Upper lobe of right lung (tissue), 1 donor: ENCODE data around the gene TSPAN16. TPM values are rescaled to one million over a fixed set of nuclear protein-coding genes. Genes with fewer than 3 reads are reported as not detected.

Experiments used
- ATAC-seq: fragments of 200-7000 bp; cut with Tn5 transposase; one replicate; pipeline ENCODE4 v1.9.1; 2020; ENCODE audit warnings: mild to moderate bottlenecking, moderate library complexity
- DNase-seq: peaks from one replicate; pipeline ENCODE4 v3.0.0-alpha.2; 2020
- H3K27ac ChIP-seq: fragments of 200-600 bp; one replicate; pipeline ENCODE4 v1.8.0; 2022
- H3K27me3 ChIP-seq: fragments of 200-600 bp; one replicate; pipeline ENCODE4 v1.8.0; 2022; ENCODE audit warnings: mild to moderate bottlenecking
- H3K36me3 ChIP-seq: fragments of 200-600 bp; one replicate; pipeline ENCODE4 v1.8.0; 2022
- H3K4me1 ChIP-seq: fragments of 200-600 bp; one replicate; pipeline ENCODE4 v1.8.0; 2022
- H3K4me3 ChIP-seq: fragments of 200-600 bp; one replicate; pipeline ENCODE4 v1.8.0; 2022; ENCODE audit warnings: mild to moderate bottlenecking
- H3K9me3 ChIP-seq: fragments of 200-600 bp; one replicate; pipeline ENCODE4 v1.8.0; 2022
- intact Hi-C: fragments of 100-400 bp; cut with DNase I; formaldehyde crosslinking; loops from one replicate; pipeline ENCODE4 v1.11.0; 2022
- total RNA-seq: library from RNA; stranded (reverse); fragmentation: NEBNext Ultra II Directional; extraction: Animal tissue kit (Norgen Biotek cat#: 25700); gene quantifications from one replicate; pipeline ENCODE4 v1.2.1, GENCODE V29; 2021
- TF ChIP-seq, protein P1 (sequence below): fragments of 200-600 bp; IDR thresholded peaks from one replicate; pipeline ENCODE4 v1.8.0; 2022; ENCODE audit warnings: antibody characterized with exemption
- donor health status: DM: no; HTN: yes; CAD: no; lungs with severe emphysema.

Gene TSPAN16
- total RNA-seq, 1 donor from 2014 or later = not detected

DNA sequence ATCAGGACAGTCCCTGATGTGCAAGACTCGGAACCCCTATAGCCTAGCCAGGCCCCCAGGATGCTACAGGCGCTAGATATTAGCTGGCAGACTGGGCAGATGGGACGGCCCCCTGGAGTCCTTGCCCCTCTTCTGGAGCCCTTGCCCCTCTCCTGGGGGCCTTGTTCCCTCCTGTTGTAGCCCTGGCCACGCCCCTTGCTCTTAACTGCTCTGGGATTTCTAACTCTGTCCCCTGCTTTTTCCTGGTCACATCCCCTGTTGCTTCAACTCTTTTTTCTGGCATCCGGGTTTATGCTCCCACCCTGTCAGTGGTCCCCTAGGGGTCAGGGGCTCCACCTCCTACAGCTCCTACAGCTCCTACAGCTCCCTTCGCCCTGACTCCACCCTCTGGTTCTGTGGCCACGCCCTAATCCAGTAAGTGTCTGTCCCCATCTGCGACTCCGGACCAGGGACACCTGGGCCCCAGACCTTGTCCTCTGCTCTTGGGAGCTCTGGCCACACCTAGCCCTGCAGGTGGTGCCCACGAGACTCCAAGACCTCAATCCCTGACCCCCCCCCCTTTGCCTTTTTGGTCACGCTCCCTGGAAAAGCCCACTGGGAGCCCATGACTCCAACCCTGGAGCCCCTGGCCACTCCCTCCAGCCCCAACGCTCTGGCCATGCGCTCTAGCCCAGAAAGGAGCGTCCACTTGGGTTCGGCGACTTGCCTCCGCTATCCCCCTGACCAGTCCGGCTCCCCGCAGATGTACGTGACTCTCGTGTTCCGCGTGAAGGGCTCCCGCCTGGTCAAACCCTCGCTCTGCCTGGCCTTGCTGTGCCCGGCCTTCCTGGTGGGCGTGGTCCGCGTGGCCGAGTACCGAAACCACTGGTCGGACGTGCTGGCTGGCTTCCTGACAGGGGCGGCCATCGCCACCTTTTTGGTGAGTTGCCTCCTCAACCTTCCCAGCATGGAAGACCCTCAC, 66.1 kb downstream of the TSPAN16 start:
- intact Hi-C loops = no loop called here
- Histone ChIP-seq H3K4me1 (no peaks in the 10 kb centered on the region), H3K27ac (no peak overlapping the region), H3K4me3 (no peak overlapping the region), H3K27me3 (no peaks in the 10 kb centered on the region), H3K36me3 (peaks cover 16% of the 10 kb centered on the region), H3K9me3 (no peaks in the 10 kb centered on the region)
- TF ChIP-seq, protein P1, sequence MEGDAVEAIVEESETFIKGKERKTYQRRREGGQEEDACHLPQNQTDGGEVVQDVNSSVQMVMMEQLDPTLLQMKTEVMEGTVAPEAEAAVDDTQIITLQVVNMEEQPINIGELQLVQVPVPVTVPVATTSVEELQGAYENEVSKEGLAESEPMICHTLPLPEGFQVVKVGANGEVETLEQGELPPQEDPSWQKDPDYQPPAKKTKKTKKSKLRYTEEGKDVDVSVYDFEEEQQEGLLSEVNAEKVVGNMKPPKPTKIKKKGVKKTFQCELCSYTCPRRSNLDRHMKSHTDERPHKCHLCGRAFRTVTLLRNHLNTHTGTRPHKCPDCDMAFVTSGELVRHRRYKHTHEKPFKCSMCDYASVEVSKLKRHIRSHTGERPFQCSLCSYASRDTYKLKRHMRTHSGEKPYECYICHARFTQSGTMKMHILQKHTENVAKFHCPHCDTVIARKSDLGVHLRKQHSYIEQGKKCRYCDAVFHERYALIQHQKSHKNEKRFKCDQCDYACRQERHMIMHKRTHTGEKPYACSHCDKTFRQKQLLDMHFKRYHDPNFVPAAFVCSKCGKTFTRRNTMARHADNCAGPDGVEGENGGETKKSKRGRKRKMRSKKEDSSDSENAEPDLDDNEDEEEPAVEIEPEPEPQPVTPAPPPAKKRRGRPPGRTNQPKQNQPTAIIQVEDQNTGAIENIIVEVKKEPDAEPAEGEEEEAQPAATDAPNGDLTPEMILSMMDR = no peak
- no peak for ATAC-seq
- no peak for DNase-seq

DNA sequence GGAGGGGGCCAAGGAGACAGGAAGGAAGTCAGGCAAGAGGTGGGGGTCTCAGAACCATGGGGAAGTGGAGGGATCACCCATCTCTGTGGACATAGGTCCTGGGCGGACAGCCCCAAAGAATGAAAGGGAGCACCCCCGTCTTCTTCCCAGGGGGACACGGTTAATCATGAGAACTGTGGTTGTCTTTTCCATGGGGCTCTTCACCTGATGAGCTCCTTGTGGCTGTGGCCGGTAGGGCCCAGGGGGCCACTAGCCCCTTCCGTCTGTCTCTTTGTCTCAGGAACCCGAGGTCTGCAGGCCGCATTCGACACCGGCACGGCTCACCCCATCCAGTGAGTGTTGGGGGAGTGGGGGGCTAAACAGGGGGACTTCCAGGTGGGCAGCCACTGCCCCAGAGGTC, 67.9 kb downstream of the TSPAN16 start:
- TF ChIP-seq, protein P1 = no peak

GRCh38 chr19:11364296-11364904, 68.4 kb downstream of the TSPAN16 start:
- DNase-seq (no peak), ATAC-seq (no peak)
- H3K4me1 ChIP-seq = no peaks in the 10 kb centered on the region
- TF ChIP-seq, protein P1 = no peak
- H3K27ac ChIP-seq = no peak overlapping the region
- intact Hi-C loops = no loop called here
- H3K9me3 ChIP-seq = no peaks in the 10 kb centered on the region
- H3K4me3 ChIP-seq = no peak overlapping the region
- H3K36me3 ChIP-seq = peaks cover 20% of the 10 kb centered on the region
- H3K27me3 ChIP-seq = no peaks in the 10 kb centered on the region

More for the DNA sequence above, 67.9 kb downstream of the TSPAN16 start:
- H3K4me1 ChIP-seq = no peaks in the 10 kb centered on the region
- no peak overlapping the region for H3K4me3 ChIP-seq
- no peak overlapping the region for H3K27ac ChIP-seq
- H3K36me3 ChIP-seq = peaks cover 20% of the 10 kb centered on the region
- no peaks in the 10 kb centered on the region for H3K27me3 ChIP-seq
- ATAC-seq (no peak), DNase-seq (no peak)
- intact Hi-C loops = no loop called here
- H3K9me3 ChIP-seq = no peaks in the 10 kb centered on the region

DNA sequence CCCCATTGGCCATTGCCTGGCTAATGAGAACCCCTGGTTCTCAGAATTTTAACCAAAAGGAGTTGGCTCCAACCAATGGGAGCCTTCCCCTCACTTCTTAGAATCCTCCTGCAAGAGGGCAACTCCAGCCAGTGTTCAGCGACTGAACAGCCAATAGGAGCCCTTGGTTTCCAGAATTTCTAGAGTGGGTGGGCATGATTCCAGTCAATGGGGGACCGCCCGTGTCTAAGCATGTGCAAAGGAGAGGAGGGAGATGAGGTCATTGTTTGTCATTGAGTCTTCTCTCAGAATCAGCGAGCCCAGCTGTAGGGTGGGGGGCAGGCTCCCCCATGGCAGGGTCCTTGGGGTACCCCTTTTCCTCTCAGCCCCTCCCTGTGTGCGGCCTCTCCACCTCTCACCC, 69.0 kb downstream of the TSPAN16 start:
- ATAC-seq = no peak
- no peaks in the 10 kb centered on the region for H3K9me3 ChIP-seq

More for the DNA sequence above, 69.0 kb downstream of the TSPAN16 start:
- no peak for DNase-seq
- intact Hi-C loops = no loop called here
- Histone ChIP-seq H3K27ac (no peak overlapping the region), H3K36me3 (peaks cover 20% of the 10 kb centered on the region), H3K4me3 (no peak overlapping the region), H3K27me3 (no peaks in the 10 kb centered on the region), H3K4me1 (no peaks in the 10 kb centered on the region)
- TF ChIP-seq, protein P1 = no peak

Other genes starting within 250 kb of the TSPAN16 start
- 242 TPM for gene LDLR, start 206.7 kb upstream of the TSPAN16 start, total RNA-seq
- gene SPC24, start 140.4 kb upstream of the TSPAN16 start, total RNA-seq = 1.1 TPM
- gene KANK2, start 98.6 kb upstream of the TSPAN16 start, total RNA-seq = 268 TPM
- not detected for gene ANGPTL8, start 56.5 kb upstream of the TSPAN16 start, total RNA-seq
- 138 TPM for gene DOCK6, start 33.6 kb upstream of the TSPAN16 start, total RNA-seq
- gene RAB3D, start 43.5 kb downstream of the TSPAN16 start, total RNA-seq = 52.7 TPM
- gene TMEM205, start 50.1 kb downstream of the TSPAN16 start, total RNA-seq = 74.6 TPM
- gene CCDC159, start 50.4 kb downstream of the TSPAN16 start, total RNA-seq = 39.4 TPM
- 26.5 TPM for gene PLPPR2, start 59.3 kb downstream of the TSPAN16 start, total RNA-seq
- 3.2 TPM for gene SWSAP1, start 78.5 kb downstream of the TSPAN16 start, total RNA-seq
- gene EPOR, start 88.2 kb downstream of the TSPAN16 start, total RNA-seq = 20.4 TPM
- 54.6 TPM for gene RGL3, start 123.2 kb downstream of the TSPAN16 start, total RNA-seq
- 0.49 TPM for gene ODAD3, start 139.0 kb downstream of the TSPAN16 start, total RNA-seq
- 293 TPM for gene PRKCSH, start 139.5 kb downstream of the TSPAN16 start, total RNA-seq
- gene ELAVL3, start 184.9 kb downstream of the TSPAN16 start, total RNA-seq = not detected
- 10.7 TPM for gene ZNF653, start 209.7 kb downstream of the TSPAN16 start, total RNA-seq
- 44.8 TPM for gene ECSIT, start 233.0 kb downstream of the TSPAN16 start, total RNA-seq
- gene CNN1, start 242.7 kb downstream of the TSPAN16 start, total RNA-seq = 27.3 TPM